ENCODE results near the gene NAP1L4. TPM values are rescaled to one million over a fixed set of nuclear protein-coding genes. Genes with fewer than 3 reads are reported as not detected.

The NAP1L4 gene
- total RNA-seq, 1 donor from 2014 or later = 148 TPM

DNA sequence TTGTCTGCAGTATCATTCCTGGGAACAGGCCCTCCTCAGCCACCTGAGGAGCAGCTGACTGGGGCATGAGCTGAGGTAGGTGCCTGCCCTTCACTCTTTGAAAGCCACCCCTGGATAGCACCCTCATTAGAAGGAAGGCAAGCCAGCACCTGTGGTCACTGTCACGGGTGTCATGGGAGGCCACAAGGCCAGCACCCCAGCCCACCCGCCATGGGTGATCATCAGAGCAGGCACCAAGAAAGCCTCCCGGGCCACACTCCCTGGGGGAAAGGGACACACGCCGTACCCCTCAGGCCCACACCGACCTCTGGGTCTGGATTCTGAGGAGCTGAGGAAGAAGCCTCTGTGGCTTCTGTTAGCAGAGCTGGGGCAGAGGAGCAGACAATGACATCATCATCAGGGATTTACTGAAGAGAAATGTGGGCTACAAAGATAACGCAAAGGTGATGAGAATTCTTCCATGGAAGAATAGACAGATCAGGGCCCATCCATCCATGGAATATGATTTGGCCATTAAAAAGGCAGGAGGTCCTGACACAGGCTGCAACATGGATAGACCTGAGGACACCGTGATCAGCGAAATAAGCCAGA is 16.7 kb upstream of the NAP1L4 start:
- no peaks in the 10 kb centered on the region for H3K27me3 Mint-ChIP-seq (ENCODE audit: unreplicated experiment)
- no peak for DNase-seq (ENCODE audit: extremely low spot score, unreplicated experiment)
- no peaks in the 10 kb centered on the region for H3K9me3 Mint-ChIP-seq (ENCODE audit: unreplicated experiment)
- peaks cover 53% of the 10 kb centered on the region for H3K36me3 Mint-ChIP-seq (ENCODE audit: unreplicated experiment)
- no peak overlapping the region for H3K4me3 Mint-ChIP-seq (ENCODE audit: unreplicated experiment)
- TF ChIP-seq, protein P1, sequence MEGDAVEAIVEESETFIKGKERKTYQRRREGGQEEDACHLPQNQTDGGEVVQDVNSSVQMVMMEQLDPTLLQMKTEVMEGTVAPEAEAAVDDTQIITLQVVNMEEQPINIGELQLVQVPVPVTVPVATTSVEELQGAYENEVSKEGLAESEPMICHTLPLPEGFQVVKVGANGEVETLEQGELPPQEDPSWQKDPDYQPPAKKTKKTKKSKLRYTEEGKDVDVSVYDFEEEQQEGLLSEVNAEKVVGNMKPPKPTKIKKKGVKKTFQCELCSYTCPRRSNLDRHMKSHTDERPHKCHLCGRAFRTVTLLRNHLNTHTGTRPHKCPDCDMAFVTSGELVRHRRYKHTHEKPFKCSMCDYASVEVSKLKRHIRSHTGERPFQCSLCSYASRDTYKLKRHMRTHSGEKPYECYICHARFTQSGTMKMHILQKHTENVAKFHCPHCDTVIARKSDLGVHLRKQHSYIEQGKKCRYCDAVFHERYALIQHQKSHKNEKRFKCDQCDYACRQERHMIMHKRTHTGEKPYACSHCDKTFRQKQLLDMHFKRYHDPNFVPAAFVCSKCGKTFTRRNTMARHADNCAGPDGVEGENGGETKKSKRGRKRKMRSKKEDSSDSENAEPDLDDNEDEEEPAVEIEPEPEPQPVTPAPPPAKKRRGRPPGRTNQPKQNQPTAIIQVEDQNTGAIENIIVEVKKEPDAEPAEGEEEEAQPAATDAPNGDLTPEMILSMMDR (IDR thresholded peaks at IDR 0.05) = no peak
- H3K4me1 Mint-ChIP-seq (ENCODE audit: unreplicated experiment) = peaks cover 8% of the 10 kb centered on the region
- H3K27ac Mint-ChIP-seq (ENCODE audit: unreplicated experiment) = no peak overlapping the region

DNA sequence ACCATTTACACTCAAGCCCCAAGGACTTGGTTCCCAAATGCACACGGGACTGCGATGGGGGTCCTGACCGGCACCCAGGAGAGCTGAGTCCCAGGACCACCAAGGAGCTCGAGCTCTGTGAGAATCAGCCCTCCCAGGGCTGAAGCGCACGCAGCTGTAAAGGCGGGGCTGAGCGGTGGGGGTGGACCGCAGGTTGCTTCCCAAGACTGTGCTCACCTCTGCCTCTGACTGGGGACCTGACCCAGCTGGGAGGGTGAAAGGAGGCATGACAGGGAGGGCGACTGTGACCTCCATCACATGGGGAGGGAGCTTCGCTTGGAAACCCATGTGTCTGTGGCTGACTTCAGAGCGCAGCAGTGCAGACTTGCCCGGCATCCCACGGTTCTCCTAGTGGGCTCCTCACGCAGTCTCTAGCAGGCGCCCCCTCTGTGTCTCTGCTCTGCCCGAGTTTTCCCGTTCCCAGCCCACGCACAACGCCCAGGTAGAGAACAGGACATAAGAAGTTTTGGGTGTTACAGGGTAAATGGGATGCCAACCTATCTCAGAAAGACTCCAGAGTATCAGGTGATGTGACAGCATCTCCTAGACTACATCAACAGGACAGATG is 15.4 kb upstream of the NAP1L4 start:
- Mint-ChIP-seq H3K27me3 (ENCODE audit: unreplicated experiment) (no peaks in the 10 kb centered on the region), H3K27ac (ENCODE audit: unreplicated experiment) (no peak overlapping the region), H3K4me3 (ENCODE audit: unreplicated experiment) (no peak overlapping the region), H3K9me3 (ENCODE audit: unreplicated experiment) (no peaks in the 10 kb centered on the region), H3K36me3 (ENCODE audit: unreplicated experiment) (peaks cover 61% of the 10 kb centered on the region), H3K4me1 (ENCODE audit: unreplicated experiment) (peaks cover 11% of the 10 kb centered on the region)
- TF ChIP-seq, protein P1 (IDR thresholded peaks at IDR 0.05) = no peak
- DNase-seq (ENCODE audit: extremely low spot score, unreplicated experiment) = no peak

DNA sequence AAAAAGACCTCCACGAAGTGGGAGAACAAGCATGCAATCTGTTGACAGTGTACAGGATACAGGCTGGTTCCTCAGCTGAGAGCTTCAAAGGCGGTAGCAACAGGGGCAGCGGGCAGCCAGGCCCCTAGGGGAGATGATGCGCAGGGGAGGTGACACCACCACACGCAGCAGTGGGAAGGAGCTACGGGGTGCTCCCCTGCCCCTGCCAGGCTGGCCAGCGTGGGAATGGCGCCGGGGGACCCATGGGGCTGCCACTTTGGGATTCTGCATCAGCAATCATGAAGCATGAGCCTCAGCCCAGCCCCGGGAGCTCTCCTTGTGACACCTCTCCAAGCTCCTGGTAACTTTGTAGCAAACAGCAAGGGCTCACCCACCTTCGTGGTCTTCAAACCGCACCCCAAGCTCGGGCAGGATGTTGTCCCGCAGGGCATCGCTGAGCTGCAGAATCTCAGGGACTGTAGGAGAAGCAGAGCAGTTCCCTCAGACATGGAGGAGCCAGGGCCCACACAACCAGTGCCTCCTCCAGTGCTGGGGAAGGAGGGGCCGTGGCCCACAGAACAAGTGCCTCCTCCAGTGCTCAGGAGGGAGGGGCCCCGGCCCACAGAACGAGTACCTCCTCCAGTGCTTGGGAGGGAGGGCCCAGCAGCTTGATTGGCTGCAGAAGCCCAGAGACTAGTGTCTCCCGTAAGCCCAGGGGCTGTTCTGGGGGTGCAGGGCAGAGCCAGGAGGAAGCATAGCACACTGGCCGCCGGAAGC is 14.6 kb upstream of the NAP1L4 start:
- Mint-ChIP-seq H3K9me3 (ENCODE audit: unreplicated experiment) (no peaks in the 10 kb centered on the region), H3K27me3 (ENCODE audit: unreplicated experiment) (no peaks in the 10 kb centered on the region), H3K4me1 (ENCODE audit: unreplicated experiment) (peaks cover 19% of the 10 kb centered on the region), H3K4me3 (ENCODE audit: unreplicated experiment) (no peak overlapping the region), H3K27ac (ENCODE audit: unreplicated experiment) (no peak overlapping the region), H3K36me3 (ENCODE audit: unreplicated experiment) (peaks cover 64% of the 10 kb centered on the region)
- TF ChIP-seq, protein P1 (IDR thresholded peaks at IDR 0.05) = no peak
- no peak for DNase-seq (ENCODE audit: extremely low spot score, unreplicated experiment)

DNA sequence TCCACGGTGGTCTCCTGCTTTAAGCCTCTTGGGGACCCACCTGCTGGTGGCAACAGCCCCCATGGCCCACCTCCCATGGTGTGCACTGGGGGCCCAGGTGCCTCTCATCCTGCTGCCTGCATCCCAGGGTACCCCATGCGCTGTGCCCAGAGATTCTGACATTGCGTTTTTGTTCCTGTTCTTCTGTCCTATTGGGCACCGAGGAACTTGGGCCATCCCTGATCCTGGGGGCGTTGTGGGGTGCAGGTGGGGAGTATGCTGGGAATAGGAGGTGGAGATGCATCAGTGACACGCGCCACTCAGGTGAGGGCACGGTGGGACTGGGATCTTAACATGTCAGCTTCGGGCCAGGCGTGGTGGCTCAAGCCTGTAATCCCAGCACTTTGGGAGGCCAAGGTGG is 12.4 kb upstream of the NAP1L4 start:
- no peak overlapping the region for H3K4me3 Mint-ChIP-seq (ENCODE audit: unreplicated experiment)
- H3K36me3 Mint-ChIP-seq (ENCODE audit: unreplicated experiment) = peaks cover 57% of the 10 kb centered on the region
- no peaks in the 10 kb centered on the region for H3K9me3 Mint-ChIP-seq (ENCODE audit: unreplicated experiment)
- no peak overlapping the region for H3K27ac Mint-ChIP-seq (ENCODE audit: unreplicated experiment)
- DNase-seq (ENCODE audit: extremely low spot score, unreplicated experiment) = no peak
- H3K4me1 Mint-ChIP-seq (ENCODE audit: unreplicated experiment) = peaks cover 41% of the 10 kb centered on the region
- TF ChIP-seq, protein P1 (IDR thresholded peaks at IDR 0.05) = no peak
- no peaks in the 10 kb centered on the region for H3K27me3 Mint-ChIP-seq (ENCODE audit: unreplicated experiment)
